SKM-1 treated with dmso at 0.1 percent for 144 hours (cell line): ENCODE measurements around the gene SBF2.
"Not testable (repeated sequence)": the region's sequence is repeated elsewhere in the genome, so short reads cannot be mapped to it uniquely, and the experiment has no call there.

Experiments used
- DNase-seq: peaks from one replicate; lab custom pipeline; 2025; ENCODE audit not compliant: unreplicated experiment; lab: John Stamatoyannopoulos, UW

The SBF2 gene

DNA sequence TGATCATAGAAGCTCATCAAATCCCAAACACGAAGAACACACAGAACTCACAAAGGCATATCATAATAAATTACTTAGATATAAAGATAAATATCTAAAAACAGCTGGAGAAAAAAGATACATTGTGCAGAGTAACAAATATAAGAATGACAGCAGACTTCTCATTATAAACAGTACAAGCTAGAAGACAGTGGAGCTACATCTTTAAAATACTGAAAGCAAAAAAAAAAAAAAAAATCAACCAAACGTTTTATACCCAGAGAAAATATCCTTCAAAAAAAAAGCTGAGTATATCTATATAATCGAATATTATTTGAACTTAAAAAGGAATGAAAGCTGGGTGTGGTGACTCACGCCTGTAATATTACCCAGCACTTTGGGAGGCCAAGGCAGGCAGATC, 90.0 kb downstream of the SBF2 start:
- DNase-seq = no peak

DNA sequence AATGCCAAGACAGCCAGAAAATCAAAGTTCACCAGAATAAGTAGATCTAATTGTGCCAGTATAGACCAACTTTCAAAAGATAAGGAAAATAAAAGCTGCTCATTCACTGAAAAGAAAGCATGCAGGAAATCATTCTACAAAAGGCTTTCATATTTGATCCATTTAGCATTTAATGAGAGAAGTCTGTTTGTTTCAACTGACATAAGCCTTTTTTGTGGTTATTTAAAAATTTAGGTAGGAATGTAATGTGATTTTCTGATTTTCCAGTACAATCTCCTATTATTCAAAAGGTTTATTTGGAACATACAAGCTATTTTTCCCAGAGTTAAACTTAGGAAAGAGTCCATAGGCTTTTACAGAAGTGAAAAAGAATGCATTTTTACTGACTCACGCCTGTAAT, 92.7 kb downstream of the SBF2 start:
- no peak for DNase-seq

DNA sequence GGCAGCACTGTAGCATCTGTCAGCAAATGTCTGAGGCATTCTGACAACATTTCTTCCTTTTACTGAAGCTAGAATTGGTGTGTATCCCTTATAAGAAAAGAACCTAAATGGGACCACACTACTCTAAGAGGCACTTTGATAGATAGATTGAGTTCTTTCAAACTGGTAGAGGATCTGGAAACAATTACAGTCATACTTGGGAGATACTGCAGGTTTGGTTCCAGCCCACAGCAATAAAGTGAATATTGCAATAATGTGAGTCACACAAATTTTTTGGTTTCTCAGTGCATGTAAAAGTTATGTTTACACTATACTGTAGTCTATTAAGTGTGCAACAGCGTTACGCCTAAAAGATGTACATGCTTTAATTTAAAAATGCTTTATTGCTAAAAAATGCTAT, 96.9 kb downstream of the SBF2 start:
- no peak for DNase-seq

DNA sequence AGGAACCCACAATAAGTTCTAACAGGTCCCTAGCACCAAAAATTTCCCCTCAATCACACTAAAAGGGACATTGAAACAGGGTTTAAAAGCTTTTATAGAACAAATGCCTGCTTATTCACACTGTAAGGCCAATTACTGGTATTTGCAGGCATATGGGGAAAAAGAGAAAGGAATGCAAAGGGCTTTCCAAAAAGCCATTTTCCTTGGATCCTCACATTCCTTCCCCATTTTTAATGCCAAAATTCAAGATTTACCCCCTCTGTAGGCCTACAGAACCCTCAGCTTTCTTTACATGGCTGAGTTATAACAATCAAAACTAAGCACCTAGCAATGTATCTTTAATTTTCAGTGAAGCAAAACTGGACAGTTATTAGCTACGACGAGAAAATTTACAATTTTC, 102.0 kb downstream of the SBF2 start:
- no peak for DNase-seq

DNA sequence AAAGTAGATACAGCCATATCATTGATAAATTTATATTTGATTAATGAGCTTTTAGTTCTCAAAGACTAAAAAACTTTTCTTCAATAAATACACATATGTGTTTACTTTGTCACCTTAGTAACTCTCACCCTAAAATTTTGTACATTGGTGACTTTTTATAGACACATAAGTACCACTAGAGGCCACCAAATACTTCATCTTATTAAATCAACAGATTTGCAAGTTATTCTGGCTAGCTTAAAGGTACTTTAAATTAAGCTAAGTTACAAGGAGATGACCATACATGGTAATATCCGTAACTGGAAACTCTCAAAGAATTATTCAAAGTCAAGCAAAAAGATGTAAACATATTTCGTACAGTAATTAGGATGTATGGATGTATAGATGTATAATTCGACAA, 112.2 kb downstream of the SBF2 start:
- no peak for DNase-seq

DNA sequence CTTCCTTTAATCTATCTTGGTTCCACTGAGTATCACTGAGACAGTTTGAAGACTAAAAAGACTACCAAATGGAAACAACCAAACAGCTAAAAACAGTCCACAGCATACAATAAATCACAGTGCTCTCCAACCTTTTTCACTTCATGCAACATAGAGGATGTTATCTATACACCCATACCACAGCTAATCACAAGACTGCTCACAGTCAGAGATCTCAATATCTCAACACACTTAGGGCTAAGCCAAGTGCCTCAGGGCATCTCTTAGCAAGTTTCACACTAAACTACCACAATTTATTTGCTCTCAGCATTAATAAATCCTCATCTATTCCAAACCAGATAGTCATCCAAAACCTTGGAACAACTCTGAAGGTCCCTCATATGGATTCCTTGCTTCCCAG, 129.4 kb downstream of the SBF2 start:
- DNase-seq = no peak

DNA sequence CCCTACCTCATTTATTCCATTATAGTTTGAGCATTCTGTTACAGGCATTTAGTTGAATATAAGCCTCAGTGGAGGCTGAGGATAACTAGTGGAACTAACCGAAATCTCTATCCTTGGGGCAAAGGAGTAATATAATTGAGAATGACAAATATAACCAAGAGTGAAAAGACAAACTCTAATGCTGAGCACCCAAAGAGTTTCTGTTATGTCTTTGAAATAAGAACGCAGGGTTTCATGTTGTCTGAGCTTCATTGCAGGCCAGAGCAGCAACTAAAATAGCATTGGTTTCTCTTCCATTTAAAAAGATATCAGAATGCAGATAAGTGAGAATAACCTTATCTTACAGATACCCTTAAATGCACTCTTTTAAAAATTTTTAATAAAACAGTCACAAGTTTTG, 131.8 kb downstream of the SBF2 start:
- DNase-seq = no peak

DNA sequence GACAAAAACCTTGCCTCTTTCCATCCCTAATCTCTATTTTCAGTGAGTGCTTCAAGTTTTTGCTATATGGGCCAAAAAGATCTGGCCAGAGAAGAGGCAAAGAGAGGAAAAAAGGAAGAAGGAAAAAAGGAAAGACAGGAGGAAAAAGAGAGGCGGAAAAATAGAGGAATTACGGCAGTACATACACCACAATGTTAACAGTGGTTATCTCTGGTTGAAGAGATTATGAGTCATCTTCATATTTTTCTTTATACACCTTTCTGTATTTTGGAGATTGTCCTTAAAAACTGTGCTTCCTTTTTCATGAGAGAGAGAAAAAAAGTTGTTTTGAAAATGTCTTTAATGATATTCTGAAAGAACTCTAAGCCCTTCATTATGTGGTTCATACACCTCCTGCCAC, 133.7 kb downstream of the SBF2 start:
- no peak for DNase-seq

DNA sequence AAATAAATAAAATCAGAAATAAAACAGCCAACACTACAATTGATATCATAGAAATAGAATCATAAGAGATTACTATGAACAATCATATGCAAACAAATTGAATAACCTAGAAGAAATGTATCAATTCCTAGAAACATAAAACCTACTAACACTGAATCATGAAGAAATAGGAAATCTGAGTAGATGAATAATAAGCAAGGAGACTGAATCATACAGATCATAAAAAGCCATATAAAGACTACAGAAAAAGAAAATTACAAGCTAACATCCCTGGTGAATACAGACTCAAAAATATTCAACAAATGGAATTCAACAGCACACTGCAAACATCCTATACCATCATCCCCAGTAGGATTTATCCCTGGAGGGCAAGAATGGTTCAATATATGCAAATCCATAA, 135.6 kb downstream of the SBF2 start:
- DNase-seq = no peak

DNA sequence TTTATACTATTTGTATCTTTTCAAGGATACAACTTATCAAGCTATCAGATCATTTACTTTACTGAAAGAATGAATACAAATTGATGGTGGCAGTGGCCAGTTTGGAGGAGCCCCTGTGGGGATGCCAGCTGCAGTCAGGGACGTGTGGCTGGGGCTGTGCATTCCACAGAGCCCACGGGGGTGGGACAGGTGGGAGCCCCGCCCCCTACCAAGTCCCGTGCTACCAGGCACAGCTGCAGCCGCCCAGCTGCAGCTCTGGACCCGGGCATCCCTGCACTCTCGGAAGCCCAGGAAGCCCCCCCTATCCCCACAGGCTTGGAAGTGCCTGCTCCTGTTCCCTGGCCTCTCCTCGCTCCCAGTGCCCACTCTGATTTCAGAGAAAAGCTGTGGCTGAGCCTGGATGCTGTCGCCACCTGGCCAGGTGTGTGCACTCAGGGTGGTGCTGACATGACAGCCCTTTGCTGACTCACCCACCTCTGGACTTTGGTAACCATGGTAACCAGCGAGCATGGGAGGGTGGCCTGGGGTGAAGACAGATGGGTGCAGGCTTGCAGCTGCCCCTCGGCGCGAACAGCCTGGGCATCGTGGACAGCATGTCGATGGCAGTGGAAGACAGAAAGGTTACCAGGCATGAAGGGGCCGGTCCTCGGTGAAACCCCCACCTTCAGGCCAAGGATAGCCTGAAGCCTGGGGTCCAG, 138.1 kb downstream of the SBF2 start:
- DNase-seq = no peak

DNA sequence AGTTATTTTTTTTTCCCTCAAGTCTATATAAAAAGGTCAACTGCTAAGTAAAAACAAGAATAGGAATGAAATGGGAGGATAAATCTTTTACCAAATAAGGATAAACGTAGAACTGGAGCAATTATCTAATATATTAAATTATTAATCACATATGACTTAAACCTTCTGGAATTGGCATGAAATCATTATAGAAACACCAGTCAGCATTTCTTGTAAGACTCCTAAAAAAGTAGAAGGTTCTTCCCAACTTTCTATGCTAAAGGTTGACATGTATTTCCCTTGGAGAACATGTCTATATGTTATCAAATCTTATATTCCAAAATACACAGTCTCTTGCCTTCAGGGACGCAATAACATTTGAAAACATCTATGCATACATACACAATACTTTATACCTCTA, 143.2 kb downstream of the SBF2 start:
- no peak for DNase-seq

DNA sequence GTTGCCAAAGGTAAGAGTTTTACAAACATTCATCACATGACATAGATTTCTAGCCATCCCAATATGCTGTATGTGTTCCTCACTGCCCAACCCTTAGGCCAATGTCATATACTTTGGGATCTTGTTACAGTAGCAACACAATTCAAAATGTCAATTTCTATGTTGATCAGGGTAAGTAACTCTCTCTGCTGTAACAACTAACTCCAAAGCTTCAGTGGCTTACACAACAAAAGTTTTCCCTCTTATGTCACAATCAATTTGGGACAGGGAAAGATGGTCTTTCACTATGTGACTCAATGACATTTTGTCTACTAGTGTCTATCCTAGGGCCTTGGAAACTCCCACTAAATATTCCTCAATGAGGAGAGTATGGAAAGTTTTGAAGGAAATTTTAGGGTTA, 144.5 kb downstream of the SBF2 start:
- DNase-seq = no peak

DNA sequence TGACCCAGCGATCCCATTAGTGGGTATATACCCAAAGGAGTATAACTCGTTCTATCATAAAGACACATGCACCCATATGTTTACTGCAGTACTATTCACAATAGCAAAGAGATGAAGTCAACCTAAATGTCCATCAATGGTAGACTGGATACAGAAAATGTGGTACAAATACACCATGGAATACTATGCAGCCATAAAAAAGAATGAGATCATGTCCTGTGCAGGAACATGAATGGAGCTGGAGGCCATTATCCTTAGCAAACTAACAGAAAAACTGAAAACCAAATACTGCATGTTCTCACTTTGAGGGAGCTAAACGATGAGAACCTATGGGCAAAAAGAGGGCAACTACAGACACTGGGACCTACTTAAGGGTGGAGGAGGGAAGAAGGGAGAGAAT, 146.8 kb downstream of the SBF2 start:
- no peak for DNase-seq

DNA sequence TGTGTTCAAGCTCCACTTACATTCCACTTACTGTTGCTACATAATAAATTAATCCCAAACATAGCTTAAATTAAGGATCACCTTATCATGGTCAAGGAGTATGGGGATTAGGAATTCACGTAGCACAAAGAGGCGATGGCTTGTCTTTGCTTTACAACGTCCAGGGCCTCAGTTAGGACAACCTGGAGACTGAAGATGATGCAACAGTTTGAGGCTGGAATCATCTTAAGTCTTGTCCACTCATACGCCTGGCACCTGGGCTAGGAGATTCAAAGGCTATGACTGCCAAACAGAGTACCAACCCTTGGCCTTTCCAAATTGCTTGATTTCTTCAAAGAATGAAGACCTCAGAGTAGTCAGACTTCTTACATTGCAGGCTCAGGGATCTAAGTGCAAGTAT, 149.1 kb downstream of the SBF2 start:
- DNase-seq = no peak

DNA sequence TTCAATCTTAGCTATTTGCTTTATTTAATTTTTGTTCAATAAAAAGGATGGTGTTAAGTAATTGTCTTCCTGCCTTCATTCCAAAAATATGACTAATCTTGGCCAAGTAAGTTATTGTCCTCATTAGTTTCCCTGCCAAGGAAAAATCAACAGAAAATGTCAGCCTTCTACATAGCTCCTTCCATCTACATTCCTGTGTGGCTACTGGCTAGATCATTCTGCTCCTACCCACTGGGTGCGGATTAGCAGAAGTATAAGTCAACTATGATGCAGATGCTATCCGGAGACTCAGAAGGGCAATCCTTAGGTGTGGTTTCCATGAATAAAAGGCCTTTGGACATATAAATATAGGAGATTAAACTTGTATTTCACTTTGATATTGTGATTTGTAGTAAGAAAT, 154.4 kb downstream of the SBF2 start:
- no peak for DNase-seq

DNA sequence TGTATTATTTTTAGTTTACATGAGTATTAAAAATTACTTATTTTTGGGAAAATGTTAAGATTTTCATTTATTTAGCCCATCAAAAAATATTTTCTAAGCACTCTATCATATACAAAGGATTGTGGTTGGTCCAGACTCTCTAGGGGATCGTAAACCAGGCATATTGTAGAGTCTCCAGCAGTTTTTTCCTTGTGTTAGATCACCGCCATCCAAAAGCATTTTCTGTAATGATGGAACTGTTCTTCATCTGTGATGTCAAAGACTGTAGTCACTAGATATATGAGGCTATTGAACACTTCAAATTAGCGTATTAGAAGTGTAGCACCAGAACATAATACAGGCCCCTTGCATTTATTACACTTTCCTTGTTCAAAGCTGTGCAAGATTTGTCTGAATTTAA, 154.9 kb downstream of the SBF2 start:
- no peak for DNase-seq

DNA sequence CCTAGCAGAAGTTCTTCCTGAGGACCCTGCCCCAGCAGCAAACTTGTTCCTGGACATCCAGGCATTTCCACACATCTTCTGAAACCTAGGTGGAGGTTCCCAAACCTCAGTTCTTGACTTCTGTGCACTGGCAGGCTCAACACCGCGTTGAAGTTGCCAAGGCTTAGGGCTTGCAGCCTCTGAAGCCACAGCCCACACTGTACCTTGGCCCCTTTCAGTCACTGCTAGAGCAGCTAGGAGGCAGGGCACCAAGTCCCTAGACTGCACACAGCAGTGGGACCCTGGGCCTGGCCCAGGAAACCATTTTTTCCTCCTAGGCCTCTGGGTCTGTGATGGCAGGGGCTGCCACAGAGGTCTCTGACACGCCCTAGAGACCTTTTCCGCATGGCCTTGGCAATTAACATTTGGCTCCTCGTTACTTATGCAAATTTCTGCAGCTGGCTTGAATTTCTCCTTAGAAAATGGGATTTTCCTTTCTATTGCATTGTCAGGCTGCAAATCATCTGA, 159.0 kb downstream of the SBF2 start:
- no peak for DNase-seq

DNA sequence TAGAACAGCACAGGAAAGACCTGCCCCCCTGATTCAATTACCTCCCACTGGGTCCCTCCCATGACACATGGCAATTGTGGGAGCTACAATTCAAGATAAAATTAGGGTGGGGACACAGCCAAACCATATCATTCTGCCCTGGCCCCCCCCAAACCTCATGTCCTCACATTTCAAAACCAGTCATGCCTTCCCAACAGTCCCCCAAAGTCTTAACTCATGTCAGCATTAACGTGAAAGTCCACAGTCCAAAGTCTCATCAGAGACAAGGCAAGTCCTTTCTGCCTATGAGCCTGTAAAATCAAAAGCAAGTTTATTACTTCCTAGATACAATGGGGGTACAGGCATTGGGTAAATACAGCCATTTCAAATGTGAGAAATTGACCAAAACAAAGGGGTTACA, 159.8 kb downstream of the SBF2 start:
- DNase-seq = not testable (repeated sequence)

DNA sequence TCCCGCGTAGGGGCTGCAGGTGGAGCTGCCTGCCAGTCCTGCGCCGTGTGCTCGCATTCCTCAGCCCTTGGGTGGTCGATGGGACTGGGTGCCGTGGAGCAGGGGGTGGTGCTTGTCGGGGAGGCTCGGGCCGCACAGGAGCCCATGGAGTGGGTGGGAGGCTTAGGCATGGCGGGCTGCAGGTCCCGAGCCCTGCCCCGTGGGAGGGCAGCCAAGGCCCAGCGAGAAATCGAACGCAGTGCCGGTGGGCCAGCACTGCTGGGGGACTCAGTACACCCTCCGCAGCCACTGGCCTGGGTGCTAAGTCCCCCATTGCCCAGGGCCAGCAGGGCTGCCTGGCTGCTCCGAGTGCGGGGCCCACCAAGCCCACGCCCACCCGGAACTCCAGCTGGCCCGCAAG, 160.8 kb downstream of the SBF2 start:
- DNase-seq = not testable (repeated sequence)

DNA sequence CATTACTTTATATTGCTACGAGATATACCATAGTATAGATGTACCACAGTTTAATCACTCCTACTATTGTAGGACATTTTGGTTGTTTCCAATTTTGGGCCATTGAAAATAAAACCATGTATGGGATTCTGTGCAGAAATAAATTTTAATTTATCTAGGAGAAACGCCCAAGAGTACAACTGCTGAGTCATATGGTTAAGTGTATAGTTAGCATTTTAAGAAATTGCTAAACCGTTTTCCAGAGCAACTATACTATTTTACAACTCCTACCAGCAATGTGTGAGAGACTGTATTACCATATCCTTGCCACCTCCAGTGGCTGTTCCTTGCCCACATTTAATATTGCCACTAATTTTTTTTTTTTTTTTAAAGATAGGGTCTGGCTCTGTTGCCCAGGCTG, 163.1 kb downstream of the SBF2 start:
- DNase-seq = no peak

DNA sequence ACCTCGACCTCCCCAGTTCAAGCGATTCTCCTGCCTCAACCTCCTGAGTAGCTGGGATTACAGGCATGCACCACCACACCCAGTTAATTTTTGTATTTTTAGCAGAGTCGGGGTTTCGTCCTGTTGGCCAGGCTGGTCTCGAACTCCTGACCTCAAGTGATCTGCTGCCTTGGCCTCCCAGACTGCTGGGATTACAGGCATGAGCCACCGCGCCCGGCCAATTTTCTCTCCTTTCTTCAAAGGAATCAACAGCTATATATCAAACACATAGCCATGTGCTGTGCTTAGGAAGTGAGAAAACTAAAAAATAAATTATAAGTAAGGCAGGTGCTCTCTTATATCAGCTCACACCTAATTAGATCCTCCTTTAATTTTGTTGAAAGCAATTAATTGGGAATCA, 164.8 kb downstream of the SBF2 start:
- not testable (repeated sequence) for DNase-seq

DNA sequence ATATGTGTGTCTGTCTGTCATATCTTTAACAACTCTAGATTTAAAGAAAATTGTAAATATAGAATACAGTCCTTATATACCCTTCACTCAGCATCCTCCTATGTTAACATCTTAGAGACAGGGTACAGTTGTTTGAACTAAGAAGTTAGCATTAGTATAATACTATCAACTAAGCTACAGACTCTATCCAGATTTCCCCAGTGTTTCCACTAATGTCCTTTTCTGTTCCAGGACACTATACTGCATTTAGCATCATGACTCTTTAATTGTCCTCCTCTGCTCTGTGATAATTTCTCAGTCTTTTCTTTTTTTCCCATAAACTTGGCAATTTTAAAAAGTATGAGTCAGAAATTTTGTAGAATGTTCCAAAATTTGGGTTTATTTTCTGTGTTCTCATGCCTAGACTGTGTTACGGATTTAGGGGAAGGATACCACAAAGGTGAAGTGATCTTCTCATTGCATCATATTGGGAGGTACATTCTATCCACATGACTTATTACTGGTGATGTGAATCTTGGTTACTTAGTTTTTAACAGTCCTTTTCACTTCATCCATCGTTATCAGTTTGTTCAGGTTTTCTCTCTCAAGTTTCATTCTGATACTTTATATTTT, 168.4 kb downstream of the SBF2 start:
- DNase-seq = no peak
